ENCODE measurements around the gene B4GALT3. TPM values are rescaled to one million over a fixed set of nuclear protein-coding genes. Genes with fewer than 3 reads are reported as not detected.

B4GALT3 gene
- polyA plus RNA-seq, 4 donors = 40.9 to 45.2 (median 42.3) TPM

- DNase-seq (ENCODE audit: low read depth in 4 of 4, low spot score in 3 of 4) = no peak
Observed at GRCh38 chr1:161164901-161165610, 12.3 kb downstream of the B4GALT3 start.

GRCh38 chr1:161163793-161164192, 13.5 kb downstream of the B4GALT3 start:
- DNase-seq (ENCODE audit: low read depth in 4 of 4, low spot score in 3 of 4) = no peak

GRCh38 chr1:161162806-161163205, 14.5 kb downstream of the B4GALT3 start:
- DNase-seq (ENCODE audit: low read depth in 4 of 4, low spot score in 3 of 4) = no peak

GRCh38 chr1:161162052-161162451, 15.3 kb downstream of the B4GALT3 start:
- no peak for DNase-seq (ENCODE audit: low read depth in 4 of 4, low spot score in 3 of 4)

- no peak for DNase-seq (ENCODE audit: low read depth in 4 of 4, low spot score in 3 of 4)
Observed at GRCh38 chr1:161161652-161162051, 15.7 kb downstream of the B4GALT3 start.

GRCh38 chr1:161160671-161161145, 16.6 kb downstream of the B4GALT3 start:
- no peak for DNase-seq (ENCODE audit: low read depth in 4 of 4, low spot score in 3 of 4)

- no peak for DNase-seq (ENCODE audit: low read depth in 4 of 4, low spot score in 3 of 4)
Observed at GRCh38 chr1:161159913-161160243, 17.4 kb downstream of the B4GALT3 start.

- peak; percentile 78 to 90 (median 85) for DNase-seq (ENCODE audit: low read depth in 4 of 4, low spot score in 3 of 4)
Observed at GRCh38 chr1:161159087-161159912, 18.0 kb downstream of the B4GALT3 start, which contains the start of gene USP21. TSS of gene USP21 (plus strand) at chr1:161159500. CDS start at chr1:161160641, 1,141 bp downstream.

GRCh38 chr1:161158316-161159010, 18.8 kb downstream of the B4GALT3 start:
- no peak for DNase-seq (ENCODE audit: low read depth in 4 of 4, low spot score in 3 of 4)

GRCh38 chr1:161157867-161158266, 19.4 kb downstream of the B4GALT3 start:
- DNase-seq (ENCODE audit: low read depth in 4 of 4, low spot score in 3 of 4) = no peak

- peak in 2 of 4 donors; percentile 81 to 90 for DNase-seq (ENCODE audit: low read depth in 4 of 4, low spot score in 3 of 4)
Observed at GRCh38 chr1:161153682-161154337, 23.5 kb downstream of the B4GALT3 start, which contains the start of gene UFC1. TSS of gene UFC1 (plus strand) at chr1:161153978. CDS start at chr1:161153998, 20 bp downstream.

GRCh38 chr1:161153176-161153575, 24.1 kb downstream of the B4GALT3 start:
- no peak for DNase-seq (ENCODE audit: low read depth in 4 of 4, low spot score in 3 of 4)

- no peak for DNase-seq (ENCODE audit: low read depth in 4 of 4, low spot score in 3 of 4)
Observed at GRCh38 chr1:161145832-161146231, 31.5 kb downstream of the B4GALT3 start.

GRCh38 chr1:161140755-161141400, 36.4 kb downstream of the B4GALT3 start:
- DNase-seq (ENCODE audit: low read depth in 4 of 4, low spot score in 3 of 4) = no peak

- no peak for DNase-seq (ENCODE audit: low read depth in 4 of 4, low spot score in 3 of 4)
Observed at GRCh38 chr1:161139766-161140165, 37.5 kb downstream of the B4GALT3 start.

GRCh38 chr1:161138431-161138830, 38.9 kb downstream of the B4GALT3 start:
- DNase-seq (ENCODE audit: low read depth in 4 of 4, low spot score in 3 of 4) = peak in 1 of 4 donors; percentile 27

- no peak for DNase-seq (ENCODE audit: low read depth in 4 of 4, low spot score in 3 of 4)
Observed at GRCh38 chr1:161137881-161138280, 39.4 kb downstream of the B4GALT3 start.

- DNase-seq (ENCODE audit: low read depth in 4 of 4, low spot score in 3 of 4) = no peak
Observed at GRCh38 chr1:161133220-161133740, 44.0 kb downstream of the B4GALT3 start.

GRCh38 chr1:161132410-161133219, 44.7 kb downstream of the B4GALT3 start, which contains the start of gene DEDD:
TSS of gene DEDD (minus strand) at chr1:161132667. CDS start at chr1:161124462, 8,205 bp downstream.
- peak; percentile 83 to 91 (median 89) for DNase-seq (ENCODE audit: low read depth in 4 of 4, low spot score in 3 of 4)
